ENCODE data around the gene NID2.

NID2 gene

GRCh38 chr14:51998348-51998747 lies 70.5 kb downstream of the NID2 start:
- no peak for DNase-seq

DNA sequence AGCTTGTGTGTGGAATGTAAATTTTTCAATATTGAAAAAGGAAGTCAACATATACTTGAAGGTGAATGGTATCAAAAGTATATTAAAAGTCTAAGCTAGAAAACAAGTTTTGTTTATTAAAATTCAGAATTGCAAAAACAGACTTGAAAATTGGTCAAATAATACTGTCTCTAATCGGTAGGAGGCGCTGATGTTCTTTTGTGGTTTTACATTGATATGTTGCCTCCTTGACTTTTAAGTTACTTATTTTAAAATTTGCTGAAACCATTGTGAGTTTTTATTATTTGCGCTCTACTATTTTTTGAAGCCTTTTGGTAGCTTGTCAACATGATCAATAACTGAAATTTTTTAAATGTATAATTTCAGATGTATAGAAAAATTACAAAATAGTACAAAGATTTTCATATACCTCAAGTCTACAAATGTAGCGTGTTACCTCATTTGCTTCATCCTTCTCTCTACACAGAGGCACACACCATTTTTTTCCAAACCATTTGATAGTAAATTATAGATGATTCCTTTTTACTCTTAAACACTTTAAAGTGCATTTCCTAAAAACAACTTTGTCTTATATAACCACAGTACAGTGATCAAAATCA lies 72.6 kb downstream of the NID2 start:
- DNase-seq = no peak

DNA sequence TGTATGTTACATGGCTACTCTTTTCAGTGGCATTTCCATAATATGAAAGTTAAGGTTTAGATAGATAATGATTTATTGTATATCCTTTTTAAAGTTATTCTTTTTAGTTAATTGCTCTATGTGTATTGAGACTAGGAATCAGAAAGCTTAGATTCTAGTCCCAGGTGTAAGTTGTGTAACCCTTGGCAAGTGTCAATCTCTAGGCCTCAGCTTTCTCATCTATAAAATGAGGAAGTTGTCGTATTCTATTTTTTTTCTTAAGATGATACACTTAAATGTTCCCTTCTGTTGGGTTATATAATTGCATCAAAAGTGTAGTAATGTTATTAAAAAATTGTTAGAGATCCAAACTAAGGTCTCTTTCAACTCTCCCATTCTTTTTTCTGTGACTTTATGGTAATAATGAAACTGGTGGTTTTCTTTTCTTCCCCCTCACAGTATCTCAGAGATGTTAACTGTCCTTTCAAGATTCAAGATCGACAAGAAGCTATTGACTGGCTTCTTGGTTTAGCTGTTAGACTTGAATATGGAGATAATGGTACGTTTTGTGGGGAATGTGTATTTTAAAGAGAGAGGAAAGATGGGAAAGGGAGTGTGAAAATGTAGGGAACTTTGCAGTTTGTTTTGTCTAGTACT lies 75.5 kb downstream of the NID2 start:
- DNase-seq = no peak

GRCh38 chr14:51990488-51990887 lies 78.4 kb downstream of the NID2 start:
- no peak for DNase-seq

- peak; percentile 88 for DNase-seq
These were observed 79.3 kb downstream of the NID2 start, which contains the start of gene RTRAF for GRCh38 chr14:51989293-51990234. RTRAF (plus strand) TSS chr14:51989546; CDS start chr14:51989640, 94 bp downstream.

- no peak for DNase-seq
These were observed 80.6 kb downstream of the NID2 start for GRCh38 chr14:51988221-51988620.

DNA sequence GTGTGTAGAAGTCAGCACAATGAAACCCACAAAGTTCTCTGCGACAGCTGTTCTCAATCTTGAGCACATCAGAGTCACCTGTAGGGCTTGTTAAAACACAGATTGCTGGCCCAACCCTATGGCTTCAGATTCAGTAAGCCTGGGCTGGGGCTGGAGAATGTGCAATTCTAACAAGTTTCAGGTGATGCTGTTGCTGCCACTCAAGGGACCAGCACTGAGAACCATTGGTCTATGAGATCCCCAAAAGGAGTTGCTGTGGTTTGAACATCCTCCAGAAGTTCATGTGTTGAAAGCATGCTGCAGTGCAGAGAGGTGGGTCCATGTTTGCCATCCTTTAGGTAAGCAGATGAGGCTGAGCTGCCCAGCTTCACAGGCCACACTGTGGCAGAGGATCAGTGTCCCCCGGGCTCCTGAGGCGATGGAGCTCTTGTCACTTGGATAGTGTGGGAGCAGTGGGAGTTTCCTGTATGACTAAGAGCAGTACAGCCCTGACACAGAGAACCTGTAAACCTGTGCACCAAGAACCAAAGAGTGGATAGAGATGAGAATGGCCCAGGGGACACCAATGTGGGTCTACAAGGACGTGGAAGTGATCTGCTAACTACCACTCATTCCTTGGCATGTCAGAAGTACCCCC lies 87.5 kb downstream of the NID2 start:
- DNase-seq = no peak

GRCh38 chr14:51979088-51979709 lies 89.7 kb downstream of the NID2 start:
- peak; percentile 9 for DNase-seq

GRCh38 chr14:51978681-51979085 lies 90.2 kb downstream of the NID2 start:
- no peak for DNase-seq

- no peak for DNase-seq
These were observed 91.8 kb downstream of the NID2 start for GRCh38 chr14:51977075-51977474.

- DNase-seq = no peak
These were observed 96.3 kb downstream of the NID2 start for GRCh38 chr14:51972566-51972965.

DNA sequence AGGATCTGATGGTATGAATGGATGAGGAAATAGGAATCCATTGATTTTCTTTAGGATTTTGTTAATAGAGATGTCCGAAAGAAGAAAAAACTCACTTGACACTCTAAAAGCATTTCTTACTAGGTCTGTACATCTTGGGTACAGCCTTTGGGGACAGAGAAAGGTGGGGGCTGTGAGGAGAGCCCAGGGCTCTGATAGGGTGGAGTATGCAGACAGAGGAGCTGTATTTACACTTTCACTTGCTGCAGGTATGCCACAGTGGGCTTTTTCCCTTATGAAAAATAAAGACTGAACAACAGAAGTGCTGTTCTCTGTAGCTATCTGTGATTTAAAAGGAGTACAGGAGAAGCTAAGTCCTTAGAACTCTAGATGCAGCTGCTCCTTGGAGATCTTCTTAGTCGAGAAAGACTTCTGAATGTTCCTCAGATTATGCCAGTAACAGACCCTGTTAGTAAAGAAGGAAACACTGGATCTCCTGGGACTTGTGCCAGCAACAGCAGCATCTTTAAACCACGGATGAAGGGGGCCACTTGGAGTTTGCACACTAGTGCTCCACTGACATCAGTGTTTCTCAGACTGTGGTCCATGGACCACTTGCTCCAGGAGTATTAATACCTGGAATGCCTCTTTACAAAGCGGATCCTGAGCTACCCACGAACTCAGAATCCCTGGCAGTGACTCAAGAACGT lies 98.9 kb downstream of the NID2 start:
- no peak for DNase-seq

- no peak for DNase-seq
These were observed 101.3 kb downstream of the NID2 start for GRCh38 chr14:51967521-51967920.

GRCh38 chr14:51963286-51963685 lies 105.6 kb downstream of the NID2 start:
- no peak for DNase-seq

DNA sequence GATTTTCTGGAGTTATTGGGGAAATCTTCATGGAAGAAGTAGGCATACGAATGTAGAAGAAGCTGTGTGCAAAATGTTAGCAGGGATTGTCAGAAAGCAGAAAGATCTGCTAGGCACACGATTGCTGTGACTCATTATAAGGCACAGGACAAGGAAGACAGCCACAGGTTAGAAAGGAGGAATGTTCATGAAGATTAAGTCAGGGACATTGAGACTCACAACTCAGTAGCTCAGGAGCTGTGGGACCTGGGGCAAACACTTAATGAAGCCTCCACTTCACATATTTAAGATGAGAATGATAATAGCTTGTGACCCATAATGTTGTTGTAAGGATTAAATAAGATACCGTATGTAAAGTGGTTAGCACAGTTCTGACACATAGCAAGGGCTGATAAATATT lies 106.1 kb downstream of the NID2 start:
- DNase-seq = no peak

DNA sequence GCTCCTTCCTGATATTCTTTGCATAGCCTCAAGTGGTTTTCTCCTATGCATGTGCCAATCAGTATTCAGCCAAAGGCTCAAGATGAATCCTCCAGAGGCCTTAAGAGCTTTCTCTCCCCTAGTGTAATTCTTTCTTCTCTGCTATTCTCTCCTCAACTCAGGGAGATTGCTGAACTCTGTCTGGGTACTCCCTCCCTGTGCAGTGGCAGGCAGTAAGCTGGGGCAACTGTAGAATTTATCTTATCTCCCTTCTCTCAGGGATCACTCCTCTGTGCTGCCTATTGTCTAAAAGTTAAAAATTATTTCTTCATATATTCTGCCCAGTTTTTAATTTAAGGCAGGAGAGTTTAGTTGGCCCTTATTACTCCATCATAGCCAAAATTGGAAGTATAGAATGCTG lies 108.0 kb downstream of the NID2 start:
- DNase-seq = no peak

DNA sequence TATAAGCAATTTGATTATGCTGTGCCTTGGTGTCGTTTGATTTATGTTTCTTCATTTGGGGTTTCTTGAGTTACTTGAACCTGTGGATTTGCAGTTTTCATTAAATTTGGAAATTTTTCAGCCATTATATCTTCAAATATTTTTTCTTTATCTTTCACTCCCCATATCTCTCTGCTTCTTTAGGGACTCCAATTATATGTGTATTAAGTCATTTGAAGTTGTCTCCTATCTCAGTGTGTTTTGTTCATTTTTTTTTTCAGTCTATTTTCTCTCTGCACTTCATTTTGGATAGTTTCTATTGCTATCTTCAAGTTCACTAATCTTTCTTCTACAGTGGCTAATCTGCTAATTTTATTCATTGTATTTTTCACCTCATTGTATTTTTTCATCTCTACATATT lies 108.9 kb downstream of the NID2 start:
- DNase-seq = no peak

GRCh38 chr14:51957950-51958349 lies 110.9 kb downstream of the NID2 start:
- no peak for DNase-seq

Measured in NCI-H446 treated with DMSO at 0.1 percent for 48 hours (cell line).